ENCODE data around the gene BRD2.
A peak's percentile ranks its signal among the peaks of the same experiment; 100 is the strongest.

The BRD2 gene

GRCh38 chr6:32973144-32974015 is 5.0 kb downstream of the BRD2 start:
- no peak for ATAC-seq

- ATAC-seq, result no peak
Measured at GRCh38 chr6:32974016-32974333, 5.6 kb downstream of the BRD2 start.

- ATAC-seq, result no peak
Measured at GRCh38 chr6:32974541-32975308, 6.3 kb downstream of the BRD2 start.

- ATAC-seq, result no peak
Measured at GRCh38 chr6:32975886-32976285, 7.5 kb downstream of the BRD2 start.

GRCh38 chr6:32976334-32977069 is 8.1 kb downstream of the BRD2 start:
- ATAC-seq, result no peak

GRCh38 chr6:32977272-32977952 is 9.0 kb downstream of the BRD2 start:
- no peak for ATAC-seq

GRCh38 chr6:32977953-32978324 is 9.5 kb downstream of the BRD2 start:
- ATAC-seq, result no peak

GRCh38 chr6:32979720-32980487 is 11.5 kb downstream of the BRD2 start:
- no peak for ATAC-seq

- no peak for ATAC-seq
Measured at GRCh38 chr6:32980488-32981038, 12.2 kb downstream of the BRD2 start.

- no peak for ATAC-seq
Measured at GRCh38 chr6:32982084-32982701, 13.8 kb downstream of the BRD2 start.

- ATAC-seq, result no peak
Measured at GRCh38 chr6:32982702-32983492, 14.5 kb downstream of the BRD2 start.

- ATAC-seq, result no peak
Measured at GRCh38 chr6:32983493-32983848, 15.1 kb downstream of the BRD2 start.

- ATAC-seq, result peak; percentile 25
Measured at GRCh38 chr6:32983964-32984621, 15.7 kb downstream of the BRD2 start.

GRCh38 chr6:32984622-32985389 is 16.4 kb downstream of the BRD2 start:
- peak; percentile 86 to 91 for ATAC-seq

GRCh38 chr6:32989368-32989767 is 21.0 kb downstream of the BRD2 start:
- ATAC-seq, result peak in 1 of 2 donors; percentile 39

- no peak for ATAC-seq
Measured at GRCh38 chr6:32991972-32992371, 23.6 kb downstream of the BRD2 start.

GRCh38 chr6:32993363-32993973 is 25.1 kb downstream of the BRD2 start:
- ATAC-seq, result no peak

- no peak for ATAC-seq
Measured at GRCh38 chr6:32995448-32995847, 27.1 kb downstream of the BRD2 start.

- ATAC-seq, result peak; percentile 38 to 51
Measured at GRCh38 chr6:33000055-33000454, 31.7 kb downstream of the BRD2 start.
